HG02943 (cell line): Measurements from ENCODE around the gene ASIC2.

Experiments
- ATAC-seq: cut with Tn5 transposase; IDR thresholded peaks from one replicate; pipeline ENCODE4 v1.9.1; 2021; ENCODE audit warnings: mild to moderate bottlenecking, low read depth, moderate library complexity; ENCODE audit not compliant: unreplicated experiment

ASIC2 gene

GRCh38 chr17:33039874-33040273, 253.2 kb downstream of the ASIC2 start:
- no peak for ATAC-seq

- ATAC-seq: no peak
Observed at GRCh38 chr17:33038740-33039139, 254.4 kb downstream of the ASIC2 start.

- ATAC-seq: no peak
Observed at GRCh38 chr17:33033176-33033575, 259.9 kb downstream of the ASIC2 start.

GRCh38 chr17:33028778-33029177, 264.3 kb downstream of the ASIC2 start:
- ATAC-seq: no peak

GRCh38 chr17:33028061-33028460, 265.0 kb downstream of the ASIC2 start:
- no peak for ATAC-seq

GRCh38 chr17:33024688-33025486, 268.2 kb downstream of the ASIC2 start:
- no peak for ATAC-seq

- no peak for ATAC-seq
Observed at GRCh38 chr17:33023790-33024189, 269.3 kb downstream of the ASIC2 start.

- ATAC-seq: no peak
Observed at GRCh38 chr17:33021731-33022408, 271.2 kb downstream of the ASIC2 start.

GRCh38 chr17:33019161-33019890, 273.8 kb downstream of the ASIC2 start:
- ATAC-seq: no peak

GRCh38 chr17:33017366-33017765, 275.7 kb downstream of the ASIC2 start:
- no peak for ATAC-seq

- ATAC-seq: no peak
Observed at GRCh38 chr17:33016920-33017319, 276.2 kb downstream of the ASIC2 start.

- no peak for ATAC-seq
Observed at GRCh38 chr17:33015716-33016346, 277.3 kb downstream of the ASIC2 start.

- no peak for ATAC-seq
Observed at GRCh38 chr17:33014751-33015150, 278.3 kb downstream of the ASIC2 start.

GRCh38 chr17:33013596-33014375, 279.3 kb downstream of the ASIC2 start:
- ATAC-seq: no peak

- no peak for ATAC-seq
Observed at GRCh38 chr17:33012522-33013033, 280.5 kb downstream of the ASIC2 start.

GRCh38 chr17:33009636-33010035, 283.5 kb downstream of the ASIC2 start:
- ATAC-seq: no peak

- ATAC-seq: no peak
Observed at GRCh38 chr17:33007186-33007585, 285.9 kb downstream of the ASIC2 start.

GRCh38 chr17:33002246-33002645, 290.8 kb downstream of the ASIC2 start:
- no peak for ATAC-seq

- ATAC-seq: no peak
Observed at GRCh38 chr17:32998887-32999228, 294.2 kb downstream of the ASIC2 start.
